Smooth muscle cell (in vitro differentiated cells): ENCODE results near the gene KDM4E. TPM values are rescaled to one million over a fixed set of nuclear protein-coding genes. Genes with fewer than 3 reads are reported as not detected.
"Not testable (repeated sequence)": the region's sequence is repeated elsewhere in the genome, so short reads cannot be mapped to it uniquely, and the experiment has no call there.

Experiments used
- DNase-seq: peaks from one replicate; lab custom pipeline; 2025; ENCODE audit not compliant: unreplicated experiment; lab: John Stamatoyannopoulos, UW
- H2AFZ ChIP-seq: fragments of 200-600 bp; sonication (generic); 2 replicates; pipeline ENCODE4 v1.6.0; 2016; ENCODE audit warnings: antibody characterized with exemption, low read depth, mild to moderate bottlenecking
- H3F3A ChIP-seq: fragments of 200-600 bp; sonication (generic); 2 replicates; pipeline ENCODE4 v1.6.0; 2017; ENCODE audit warnings: antibody characterized with exemption, low read depth
- H3K27ac ChIP-seq: fragments of 200-600 bp; sonication (generic); 2 replicates; pipeline ENCODE4 v1.5.1; 2016; ENCODE audit warnings: low read depth, mild to moderate bottlenecking
- H3K27me3 ChIP-seq: fragments of 200-600 bp; sonication (generic); 2 replicates; pipeline ENCODE4 v1.6.1; 2016; ENCODE audit warnings: low read depth, mild to moderate bottlenecking
- H3K36me3 ChIP-seq: fragments of 200-600 bp; sonication (generic); 2 replicates; pipeline ENCODE4 v1.5.1; 2016; ENCODE audit warnings: low read depth
- H3K4me1 ChIP-seq: fragments of 200-600 bp; sonication (generic); 2 replicates; pipeline ENCODE4 v1.5.1; 2016; ENCODE audit warnings: low read depth
- H3K4me2 ChIP-seq: fragments of 200-600 bp; sonication (generic); 2 replicates; pipeline ENCODE4 v1.6.0; 2016; ENCODE audit warnings: mild to moderate bottlenecking
- H3K4me3 ChIP-seq: fragments of 200-600 bp; sonication (generic); 2 replicates; pipeline ENCODE4 v1.5.1; 2016; ENCODE audit warnings: mild to moderate bottlenecking
- H3K79me2 ChIP-seq: fragments of 200-600 bp; sonication (generic); 2 replicates; pipeline ENCODE4 v1.6.0; 2016; ENCODE audit warnings: low read depth, mild to moderate bottlenecking
- H3K9ac ChIP-seq: fragments of 200-600 bp; sonication (generic); 2 replicates; pipeline ENCODE4 v1.6.0; 2016; ENCODE audit warnings: low read depth
- H3K9me3 ChIP-seq: fragments of 200-600 bp; sonication (generic); replicated peaks from 2 replicates; pipeline ENCODE4 v1.5.1; 2016; ENCODE audit warnings: low read depth
- H4K20me1 ChIP-seq: fragments of 200-600 bp; sonication (generic); 2 replicates; pipeline ENCODE4 v1.6.0; 2016; ENCODE audit warnings: low read depth
- WGBS: methylation state at CpG from one replicate; pipeline ENCODE4 v1.1.7; 2016; ENCODE audit warnings: low lambda C conversion rate; 5-methylcytosine and 5-hydroxymethylcytosine counted together
- polyA plus RNA-seq: library from polyadenylated mRNA; unstranded; fragments of >200 nt; fragmentation: Nextera tagmentation; extraction: Ambion mirVana; gene quantifications from 2 replicates; pipeline ENCODE4 v1.2.1, GENCODE V29; 2016
- total RNA-seq: library from RNA; depleted of rRNA; stranded (reverse); fragments of >200 nt; gene quantifications from 2 replicates; pipeline ENCODE4 v1.2.3, GENCODE V29; 2014
- TF ChIP-seq, protein P1 (sequence below): fragments of 200-600 bp; sonication (generic); IDR thresholded peaks from 2 replicates; pipeline ENCODE4 v1.5.1; 2017; ENCODE audit warnings: borderline replicate concordance, mild to moderate bottlenecking, antibody characterized with exemption; ENCODE audit not compliant: insufficient read depth, poor library complexity, severe bottlenecking

The KDM4E gene
- total and polyA plus RNA-seq, 2 experiments from 2014 or later = not detected

DNA sequence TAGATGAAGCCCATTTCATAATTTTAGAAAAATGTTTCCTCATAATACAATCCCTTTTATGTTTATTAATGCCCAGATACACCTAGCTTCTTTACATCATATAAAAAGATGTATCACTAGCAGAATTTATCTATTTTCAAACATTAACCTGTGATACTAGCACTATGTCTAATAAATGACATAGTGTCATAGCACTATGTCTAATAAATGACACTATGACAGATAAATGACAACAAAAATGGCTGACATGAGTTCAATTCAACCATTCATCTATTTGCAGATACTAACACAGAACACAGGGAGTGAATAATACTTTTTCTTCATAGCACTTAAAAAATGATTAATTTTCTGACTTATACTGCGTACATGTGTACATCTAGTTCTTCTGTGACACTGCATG is 19.4 kb upstream of the KDM4E start:
- TF ChIP-seq, protein P1, sequence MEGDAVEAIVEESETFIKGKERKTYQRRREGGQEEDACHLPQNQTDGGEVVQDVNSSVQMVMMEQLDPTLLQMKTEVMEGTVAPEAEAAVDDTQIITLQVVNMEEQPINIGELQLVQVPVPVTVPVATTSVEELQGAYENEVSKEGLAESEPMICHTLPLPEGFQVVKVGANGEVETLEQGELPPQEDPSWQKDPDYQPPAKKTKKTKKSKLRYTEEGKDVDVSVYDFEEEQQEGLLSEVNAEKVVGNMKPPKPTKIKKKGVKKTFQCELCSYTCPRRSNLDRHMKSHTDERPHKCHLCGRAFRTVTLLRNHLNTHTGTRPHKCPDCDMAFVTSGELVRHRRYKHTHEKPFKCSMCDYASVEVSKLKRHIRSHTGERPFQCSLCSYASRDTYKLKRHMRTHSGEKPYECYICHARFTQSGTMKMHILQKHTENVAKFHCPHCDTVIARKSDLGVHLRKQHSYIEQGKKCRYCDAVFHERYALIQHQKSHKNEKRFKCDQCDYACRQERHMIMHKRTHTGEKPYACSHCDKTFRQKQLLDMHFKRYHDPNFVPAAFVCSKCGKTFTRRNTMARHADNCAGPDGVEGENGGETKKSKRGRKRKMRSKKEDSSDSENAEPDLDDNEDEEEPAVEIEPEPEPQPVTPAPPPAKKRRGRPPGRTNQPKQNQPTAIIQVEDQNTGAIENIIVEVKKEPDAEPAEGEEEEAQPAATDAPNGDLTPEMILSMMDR = no peak
- Histone ChIP-seq H3K27ac (no peak overlapping the region), H3K79me2 (no peaks in the 10 kb centered on the region), H2AFZ (no peak overlapping the region), H4K20me1 (no peaks in the 10 kb centered on the region), H3K36me3 (no peaks in the 10 kb centered on the region), H3K9me3 (no peaks in the 10 kb centered on the region), H3F3A (peaks cover 6% of the 10 kb centered on the region), H3K4me3 (no peak overlapping the region), H3K4me2 (no peak overlapping the region), H3K4me1 (no peaks in the 10 kb centered on the region), H3K9ac (no peak overlapping the region), H3K27me3 (peaks cover 5% of the 10 kb centered on the region)
- 91% methylated on average over 1 of the region's 1 CpG for WGBS
- DNase-seq = no peak

DNA sequence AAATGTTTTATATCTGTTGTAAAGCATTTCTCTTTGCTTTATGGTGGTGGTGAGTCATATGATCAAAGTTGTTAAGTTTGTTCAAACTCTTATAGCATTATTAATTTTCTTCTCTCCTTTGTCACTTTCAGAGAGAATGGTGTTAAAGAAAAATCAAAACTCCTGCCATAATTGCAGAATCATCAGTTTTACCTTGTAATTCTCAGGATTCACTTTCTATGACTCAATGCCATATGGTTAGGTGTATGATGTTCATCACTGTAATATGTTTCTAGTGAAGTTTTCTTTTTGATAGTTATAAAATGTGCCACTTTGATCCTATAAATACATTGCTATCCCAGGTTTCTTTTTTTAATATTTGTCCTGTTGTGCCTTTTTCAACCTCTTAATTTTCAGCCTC is 13.7 kb upstream of the KDM4E start:
- no peak overlapping the region for H3K9ac ChIP-seq
- no peak overlapping the region for H3K4me2 ChIP-seq
- H3K4me1 ChIP-seq = no peaks in the 10 kb centered on the region
- TF ChIP-seq, protein P1 = no peak
- H3K27me3 ChIP-seq = peaks cover 5% of the 10 kb centered on the region
- no peaks in the 10 kb centered on the region for H4K20me1 ChIP-seq
- no peak overlapping the region for H3K4me3 ChIP-seq
- DNase-seq = no peak
- no peaks in the 10 kb centered on the region for H3K9me3 ChIP-seq
- no peaks in the 10 kb centered on the region for H3K36me3 ChIP-seq
- no peaks in the 10 kb centered on the region for H3F3A ChIP-seq
- H3K27ac ChIP-seq = no peak overlapping the region
- H3K79me2 ChIP-seq = no peaks in the 10 kb centered on the region
- no peak overlapping the region for H2AFZ ChIP-seq

DNA sequence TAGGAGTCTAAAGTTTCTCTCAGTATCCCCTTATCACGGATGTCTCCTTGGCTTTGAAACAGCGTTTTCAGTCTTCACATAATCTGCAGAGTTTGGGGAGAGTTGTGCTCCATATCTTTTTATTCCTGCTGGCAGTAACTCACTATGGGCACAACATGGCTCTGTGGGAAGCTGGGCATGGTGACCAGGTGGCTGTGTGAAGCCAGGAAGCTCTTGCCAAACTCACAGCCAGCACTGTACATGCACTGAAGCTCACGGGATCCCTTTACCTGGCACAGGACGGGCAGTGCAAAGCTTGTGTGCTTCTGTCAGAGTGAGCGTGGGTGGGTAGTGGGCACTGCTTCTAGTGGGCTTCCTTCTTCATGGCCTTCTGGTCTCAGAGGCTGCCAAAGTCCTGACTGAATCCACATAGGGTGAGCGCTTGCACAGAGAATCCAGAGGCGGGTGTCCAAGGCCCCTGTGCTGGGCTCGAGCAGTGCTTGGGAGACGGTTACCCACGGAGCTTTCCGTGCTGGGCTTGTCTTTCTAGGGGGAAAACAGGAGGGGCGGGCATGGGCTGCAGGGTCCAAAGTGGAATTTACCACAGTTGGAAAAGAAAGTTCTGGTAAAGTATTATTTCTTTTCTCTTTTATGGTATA is 10.8 kb upstream of the KDM4E start:
- Histone ChIP-seq H4K20me1 (no peaks in the 10 kb centered on the region), H3K9me3 (no peaks in the 10 kb centered on the region), H3K79me2 (no peaks in the 10 kb centered on the region), H3K4me1 (no peaks in the 10 kb centered on the region), H3K9ac (no peak overlapping the region), H3K27ac (no peak overlapping the region), H3K36me3 (no peaks in the 10 kb centered on the region), H3K4me3 (no peak overlapping the region), H3F3A (no peaks in the 10 kb centered on the region), H3K27me3 (no peaks in the 10 kb centered on the region), H2AFZ (no peak overlapping the region), H3K4me2 (no peak overlapping the region)
- TF ChIP-seq, protein P1 = no peak
- DNase-seq = no peak
- WGBS = 93% methylated on average over 12 of the region's 12 CpGs

DNA sequence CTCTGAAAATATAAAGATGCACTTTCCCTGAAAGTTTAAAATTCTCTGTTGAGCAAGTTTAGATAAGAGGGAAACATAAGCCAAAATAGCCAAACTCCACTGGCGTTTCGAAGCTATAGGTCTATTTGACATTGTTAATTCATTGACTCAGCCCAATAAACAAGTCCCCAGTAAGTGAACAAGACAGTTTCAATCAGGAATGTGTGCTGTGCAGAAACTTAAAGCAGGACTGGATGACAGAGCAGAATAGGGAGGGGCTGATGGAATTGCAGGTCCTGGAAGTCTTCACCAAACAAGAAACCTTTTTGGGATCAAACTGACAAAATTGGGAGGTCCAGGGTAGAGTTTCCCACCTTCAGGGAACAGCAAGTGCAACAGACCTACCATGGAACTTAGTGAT is 8.9 kb upstream of the KDM4E start:
- 9% methylated on average over 2 of the region's 2 CpGs for WGBS
- Histone ChIP-seq H3K4me2 (no peak overlapping the region), H3K36me3 (no peaks in the 10 kb centered on the region), H3K9ac (no peak overlapping the region), H4K20me1 (no peaks in the 10 kb centered on the region), H3K4me1 (no peaks in the 10 kb centered on the region), H3K4me3 (no peak overlapping the region), H3F3A (no peaks in the 10 kb centered on the region), H3K27ac (no peak overlapping the region), H2AFZ (peak overlapping the region; percentile 45), H3K27me3 (no peaks in the 10 kb centered on the region), H3K79me2 (no peaks in the 10 kb centered on the region), H3K9me3 (no peaks in the 10 kb centered on the region)
- TF ChIP-seq, protein P1 = no peak
- no peak for DNase-seq

DNA sequence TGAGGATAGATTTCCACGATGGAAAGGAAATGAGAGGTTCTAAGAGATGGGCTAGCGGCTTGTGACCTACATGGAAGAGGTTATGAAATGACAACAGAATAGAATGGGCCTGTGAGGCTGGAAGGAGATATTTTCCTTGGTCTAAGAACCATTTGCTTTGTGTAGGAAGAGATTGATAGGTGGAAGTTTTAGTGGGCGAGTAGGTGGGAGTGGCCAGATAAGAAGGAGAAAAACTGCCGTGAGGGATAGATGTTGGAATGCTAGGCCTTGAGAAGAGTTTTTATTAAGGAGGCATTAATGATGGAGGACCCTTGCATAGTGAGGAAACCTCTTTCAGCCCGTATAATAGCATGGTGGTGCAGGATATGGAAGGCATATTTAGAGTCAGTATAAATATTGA is 3.6 kb upstream of the KDM4E start:
- 81% methylated on average over 5 of the region's 5 CpGs for WGBS
- H3K36me3 ChIP-seq, H3K9ac ChIP-seq, H3K4me3 ChIP-seq, H3K9me3 ChIP-seq, H3F3A ChIP-seq, H3K27me3 ChIP-seq, H4K20me1 ChIP-seq, H3K27ac ChIP-seq, H3K4me2 ChIP-seq, DNase-seq, H3K4me1 ChIP-seq, H2AFZ ChIP-seq, H3K79me2 ChIP-seq: not testable (repeated sequence)

DNA sequence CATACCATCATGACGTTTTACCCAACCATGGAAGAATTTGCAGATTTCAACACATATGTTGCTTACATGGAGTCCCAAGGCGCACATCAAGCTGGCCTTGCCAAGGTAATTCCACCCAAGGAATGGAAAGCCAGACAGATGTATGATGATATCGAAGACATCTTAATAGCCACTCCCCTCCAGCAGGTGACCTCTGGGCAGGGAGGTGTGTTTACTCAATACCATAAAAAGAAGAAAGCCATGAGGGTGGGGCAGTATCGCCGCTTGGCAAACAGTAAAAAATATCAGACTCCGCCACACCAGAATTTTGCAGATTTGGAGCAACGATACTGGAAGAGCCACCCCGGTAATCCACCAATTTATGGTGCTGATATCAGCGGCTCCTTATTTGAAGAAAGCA is 536 bp downstream of the KDM4E start:
- 93% methylated on average over 7 of the region's 9 CpGs for WGBS
- not testable (repeated sequence) for H3K4me2 ChIP-seq

More for the DNA sequence above, 536 bp downstream of the KDM4E start:
- not testable (repeated sequence) for DNase-seq, H3K9ac ChIP-seq, H3K27me3 ChIP-seq, H3K9me3 ChIP-seq, H2AFZ ChIP-seq, H3K27ac ChIP-seq, H3K4me1 ChIP-seq, H3K36me3 ChIP-seq, H3K4me3 ChIP-seq, H3F3A ChIP-seq, H4K20me1 ChIP-seq, H3K79me2 ChIP-seq
